IMR-90 (cell line): ENCODE measurements around the gene NR5A2. TPM values are rescaled to one million over a fixed set of nuclear protein-coding genes. Genes with fewer than 3 reads are reported as not detected.

Experiments used
- ATAC-seq: fragments of 200-7000 bp; cut with Tn5 transposase; 2 replicates; pipeline ENCODE4 v1.9.1; 2020; ENCODE audit warnings: low read depth, mild to moderate bottlenecking, moderate library complexity
- BruUV-seq: library from RNA; stranded (reverse); fragments of 400-500 nt; replicated peaks from 2 replicates; lab custom pipeline; 2021; lab: Mats Ljungman, UMichigan
- CTCF ChIA-PET: fragments of 300-600 bp; formaldehyde crosslinking; extraction: SDS; loops from one replicate; lab custom pipeline; 2021; ENCODE audit warnings: antibody characterized with exemption; lab: Yijun Ruan, JAX
- POLR2A ChIA-PET: fragments of 300-600 bp; sonication (Branson Sonifier 250); formaldehyde crosslinking; loops from one replicate; lab custom pipeline; 2022; ENCODE audit warnings: antibody characterized with exemption; ENCODE audit not compliant: unreplicated experiment; lab: Charles Lee
- DNase-seq: peaks from one replicate; pipeline ENCODE4 v3.0.0; 2013
- H2AFZ ChIP-seq: replicated peaks from 2 replicates; pipeline ENCODE3; 2013; ENCODE audit warnings: low read length, mild to moderate bottlenecking; ENCODE audit not compliant: poor library complexity
- H2AK5ac ChIP-seq: 2 replicates; pipeline ENCODE4 v1.6.1; 2013; ENCODE audit warnings: low read depth, low read length, inconsistent platforms
- H2AK9ac ChIP-seq: replicated peaks from 2 replicates; pipeline ENCODE3; 2013; ENCODE audit warnings: mild to moderate bottlenecking, low read depth, low read length, moderate library complexity; ENCODE audit not compliant: poor library complexity
- H2BK120ac ChIP-seq: 2 replicates; pipeline ENCODE4 v1.6.1; 2013; ENCODE audit warnings: low read depth, low read length, inconsistent platforms
- H2BK15ac ChIP-seq: 3 replicates; pipeline ENCODE4 v1.6.1; 2013; ENCODE audit warnings: low read depth, low read length, inconsistent platforms
- H2BK20ac ChIP-seq: 2 replicates; pipeline ENCODE4 v1.6.1; 2013; ENCODE audit warnings: low read depth, mild to moderate bottlenecking, inconsistent platforms, low read length, moderate library complexity
- H2BK5ac ChIP-seq: 2 replicates; pipeline ENCODE4 v1.6.1; 2013; ENCODE audit warnings: mild to moderate bottlenecking, low read depth, low read length, inconsistent platforms; ENCODE audit not compliant: poor library complexity, severe bottlenecking
- H3K14ac ChIP-seq: replicated peaks from 2 replicates; pipeline ENCODE4 v1.6.1; 2013; ENCODE audit warnings: low read depth, low read length, inconsistent platforms
- H3K18ac ChIP-seq: 2 replicates; pipeline ENCODE4 v1.6.1; 2013; ENCODE audit warnings: low read depth, low read length, control low read depth
- H3K23ac ChIP-seq: 2 replicates; pipeline ENCODE4 v1.6.1; 2013; ENCODE audit warnings: low read depth, low read length, inconsistent platforms
- H3K27ac ChIP-seq: 2 replicates; pipeline ENCODE4 v1.5.1; 2013; ENCODE audit warnings: mild to moderate bottlenecking, control low read depth, low read length; ENCODE audit not compliant: insufficient read depth
- H3K27me3 ChIP-seq: 2 replicates; pipeline ENCODE4 v1.6.1; 2013; ENCODE audit warnings: low read length; ENCODE audit not compliant: control insufficient read depth, insufficient read depth
- H3K36me3 ChIP-seq: 2 replicates; pipeline ENCODE4 v1.6.1; 2013; ENCODE audit warnings: low read length, mixed read lengths; ENCODE audit not compliant: control insufficient read depth, insufficient read depth
- H3K4ac ChIP-seq: 2 replicates; pipeline ENCODE4 v1.6.1; 2013; ENCODE audit warnings: low read depth, low read length, inconsistent platforms
- H3K4me1 ChIP-seq: 2 replicates; pipeline ENCODE4 v1.6.1; 2013; ENCODE audit warnings: low read length, mixed read lengths; ENCODE audit not compliant: control insufficient read depth, insufficient read depth
- H3K4me2 ChIP-seq: 2 replicates; pipeline ENCODE4 v1.6.1; 2013; ENCODE audit warnings: low read depth, mild to moderate bottlenecking, control low read depth, low read length, moderate library complexity
- H3K4me3 ChIP-seq: 2 replicates; pipeline ENCODE4 v1.5.1; 2013; ENCODE audit warnings: low read depth, mild to moderate bottlenecking, control low read depth, low read length, moderate library complexity; ENCODE audit not compliant: insufficient read depth
- H3K56ac ChIP-seq: 2 replicates; pipeline ENCODE4 v1.6.1; 2013; ENCODE audit warnings: low read length, inconsistent platforms; ENCODE audit not compliant: insufficient read depth; ENCODE audit errors: extremely low read depth
- H3K79me1 ChIP-seq, 2 experiments: 2 replicates each; pipeline ENCODE4 v1.6.1; 2013; ENCODE audit warnings: low read length in 2 of 2, inconsistent platforms in 1 of 2, low read depth in 1 of 2
- H3K9ac ChIP-seq: 2 replicates; pipeline ENCODE4 v1.6.1; 2013; ENCODE audit warnings: low read depth, low read length, control low read depth
- H3K9me1 ChIP-seq: 2 replicates; pipeline ENCODE4 v1.6.1; 2013; ENCODE audit warnings: low read length, inconsistent platforms; ENCODE audit not compliant: insufficient read depth
- H3K9me3 ChIP-seq: 2 replicates; pipeline ENCODE4 v1.6.1; 2013; ENCODE audit warnings: low read length; ENCODE audit not compliant: control insufficient read depth, insufficient read depth
- H4K20me1 ChIP-seq: 2 replicates; pipeline ENCODE4 v1.6.1; 2013; ENCODE audit warnings: low read length, inconsistent platforms; ENCODE audit not compliant: insufficient read depth
- H4K5ac ChIP-seq: 2 replicates; pipeline ENCODE4 v1.6.1; 2013; ENCODE audit warnings: mild to moderate bottlenecking, low read depth, low read length, control low read depth
- H4K8ac ChIP-seq, 2 experiments: 2 replicates each; pipeline ENCODE4 v1.6.1; 2013; ENCODE audit warnings: low read depth in 2 of 2, low read length in 2 of 2, control low read depth in 1 of 2, inconsistent platforms in 1 of 2
- H4K91ac ChIP-seq: 2 replicates; pipeline ENCODE4 v1.6.1; 2013; ENCODE audit warnings: low read depth, low read length, inconsistent platforms; ENCODE audit not compliant: insufficient read depth
- BHLHE40 ChIP-seq: fragments of 150-350 bp; IDR thresholded peaks from 2 replicates; pipeline ENCODE4 v1.6.1; 2016; ENCODE audit warnings: mild to moderate bottlenecking, low read depth, low read length
- CEBPB ChIP-seq: IDR thresholded peaks from 2 replicates; pipeline ENCODE4 v1.6.1; 2012; ENCODE audit warnings: low read depth, low read length, improper control_type of control experiment
- CHD1 ChIP-seq: IDR thresholded peaks from 2 replicates; pipeline ENCODE4 v1.6.1; 2012; ENCODE audit warnings: low read depth, low read length, improper control_type of control experiment
- FOS ChIP-seq: fragments of 150-350 bp; IDR thresholded peaks from 2 replicates; pipeline ENCODE4 v1.6.1; 2016; ENCODE audit warnings: low read depth, low read length
- MAFK ChIP-seq: IDR thresholded peaks from 2 replicates; pipeline ENCODE4 v1.6.1; 2012; ENCODE audit warnings: low read depth, low read length, improper control_type of control experiment
- MAZ ChIP-seq: IDR thresholded peaks from 2 replicates; pipeline ENCODE4 v1.6.1; 2012; ENCODE audit warnings: low read depth, mild to moderate bottlenecking, low read length, improper control_type of control experiment, moderate library complexity, borderline replicate concordance
- MXI1 ChIP-seq: IDR thresholded peaks from 2 replicates; pipeline ENCODE4 v1.6.1; 2012; ENCODE audit warnings: low read depth, mild to moderate bottlenecking, low read length, moderate library complexity, borderline replicate concordance
- NFE2L2 ChIP-seq: fragments of 150-350 bp; IDR thresholded peaks from 2 replicates; pipeline ENCODE4 v1.6.1; 2016; ENCODE audit warnings: low read depth, mild to moderate bottlenecking, low read length
- POLR2A ChIP-seq: IDR thresholded peaks from 2 replicates; pipeline ENCODE4 v1.6.1; 2012; ENCODE audit warnings: mild to moderate bottlenecking, low read depth, low read length
- RAD21 ChIP-seq: IDR thresholded peaks from 2 replicates; pipeline ENCODE4 v1.6.1; 2012; ENCODE audit warnings: low read length, improper control_type of control experiment
- RCOR1 ChIP-seq: IDR thresholded peaks from 2 replicates; pipeline ENCODE4 v1.6.1; 2012; ENCODE audit warnings: mild to moderate bottlenecking, low read length, improper control_type of control experiment; ENCODE audit not compliant: insufficient replicate concordance
- RFX5 ChIP-seq: IDR thresholded peaks from 2 replicates; pipeline ENCODE4 v1.8.0; 2012; ENCODE audit warnings: low read depth, mild to moderate bottlenecking, low read length, moderate library complexity
- SMC3 ChIP-seq: fragments of 150-350 bp; IDR thresholded peaks from 2 replicates; pipeline ENCODE4 v1.6.1; 2016; ENCODE audit warnings: low read depth, mild to moderate bottlenecking, antibody characterized with exemption, low read length, moderate library complexity
- WGBS, 2 experiments: methylation state at CpG; one replicate each; pipeline versions ENCODE4 v1.1.5 to v1.1.7; 2013; ENCODE audit warnings: missing lambda C conversion rate in 2 of 2; ENCODE audit not compliant: insufficient read length in 1 of 2; ENCODE audit errors: extremely low coverage in 2 of 2; 5-methylcytosine and 5-hydroxymethylcytosine counted together
- dilution Hi-C: fragments of 300-500 bp; cut with HindIII; formaldehyde crosslinking; loops from one replicate; pipeline ENCODE4 v1.14.3; 2018; ENCODE audit warnings: low sequenced_read_pairs; ENCODE audit not compliant: unreplicated experiment
- in situ Hi-C: fragments of 300-500 bp; cut with MboI; formaldehyde crosslinking; loops from 3 replicates; pipeline ENCODE4 v1.14.3; 2019; ENCODE audit warnings: low sequenced_read_pairs, inconsistent platforms, mixed read lengths
- intact Hi-C: fragments of 100-400 bp; cut with micrococcal nuclease; formaldehyde crosslinking; loops from 2 replicates; pipeline ENCODE4 v1.10.0; 2022
- polyA plus RNA-seq, 3 experiments: library from polyadenylated mRNA; depleted of rRNA; stranded (reverse); fragments of >200 nt; gene quantifications; 2 replicates each; pipeline ENCODE4 v1.2.3, GENCODE V29; 2012; ENCODE audit warnings: low replicate concordance in 1 of 3
- total RNA-seq: library from RNA; depleted of rRNA; stranded (reverse); fragments of >200 nt; gene quantifications from 2 replicates; pipeline ENCODE4 v1.2.3, GENCODE V29; 2012
- TF ChIP-seq, protein P1 (sequence below): fragments of 150-350 bp; IDR thresholded peaks from 2 replicates; pipeline ENCODE4 v1.6.1; 2017; ENCODE audit warnings: mild to moderate bottlenecking, antibody characterized with exemption, low read length, low read depth
- TF ChIP-seq, protein P2 (sequence below): fragments of 150-350 bp; IDR thresholded peaks from 2 replicates; pipeline ENCODE4 v1.6.1; 2016; ENCODE audit warnings: low read depth, mild to moderate bottlenecking, low read length, moderate library complexity, borderline replicate concordance
- TF ChIP-seq, protein P3 (sequence below): conservative IDR thresholded peaks from 2 replicates; pipeline ENCODE4 v1.5.1; 2012; ENCODE audit warnings: mild to moderate bottlenecking, low read depth, low read length, improper control_type of control experiment

Gene NR5A2
- total and polyA plus RNA-seq, 2 of the 4 experiments (the other 2 are of a cell fraction): 0.03 to 0.18 TPM

DNA sequence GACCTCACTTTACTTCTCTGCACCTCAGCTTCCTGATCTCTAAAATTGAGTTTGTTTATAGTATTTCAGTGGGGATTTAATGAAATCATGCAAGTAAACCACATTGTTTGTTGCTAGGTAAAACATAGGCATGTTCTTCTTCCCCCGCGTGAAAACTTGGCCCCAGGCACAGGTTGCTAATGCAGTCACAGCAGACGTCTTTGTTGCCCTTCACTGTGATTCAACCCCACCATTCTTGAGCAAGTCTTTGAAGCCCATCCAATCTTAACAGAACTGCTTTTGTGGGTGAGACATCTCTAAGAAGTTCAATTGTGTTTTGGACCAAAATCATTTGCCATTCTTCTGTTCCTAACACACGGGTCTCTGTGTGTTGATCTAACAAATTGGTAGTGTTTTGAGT, 196.8 kb downstream of the NR5A2 start:
- no TSS peak for BruUV-seq
- peaks cover 4% of the 10 kb centered on the region; the same call in 1 of the 2 replicates for H3K4me1 ChIP-seq
- in situ Hi-C loops (no loop called here), intact Hi-C loops (no loop called here), dilution Hi-C loops (no loop called here)
- TF ChIP-seq NFE2L2 (no peak), BHLHE40 (peak; percentile 38; the same call in 1 of the 2 replicates), SMC3 (no peak), RCOR1 (peak; percentile 39), MXI1 (no peak), RAD21 (no peak), FOS (no peak), MAFK (no peak), POLR2A (no peak), CHD1 (no peak), RFX5 (peak; percentile 71; the same call in 1 of the 2 replicates), CEBPB (peak; percentile 72; the same call in 1 of the 2 replicates), MAZ (no peak)
- TF ChIP-seq, protein P1, sequence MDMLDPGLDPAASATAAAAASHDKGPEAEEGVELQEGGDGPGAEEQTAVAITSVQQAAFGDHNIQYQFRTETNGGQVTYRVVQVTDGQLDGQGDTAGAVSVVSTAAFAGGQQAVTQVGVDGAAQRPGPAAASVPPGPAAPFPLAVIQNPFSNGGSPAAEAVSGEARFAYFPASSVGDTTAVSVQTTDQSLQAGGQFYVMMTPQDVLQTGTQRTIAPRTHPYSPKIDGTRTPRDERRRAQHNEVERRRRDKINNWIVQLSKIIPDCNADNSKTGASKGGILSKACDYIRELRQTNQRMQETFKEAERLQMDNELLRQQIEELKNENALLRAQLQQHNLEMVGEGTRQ: no peak
- TF ChIP-seq, protein P2, sequence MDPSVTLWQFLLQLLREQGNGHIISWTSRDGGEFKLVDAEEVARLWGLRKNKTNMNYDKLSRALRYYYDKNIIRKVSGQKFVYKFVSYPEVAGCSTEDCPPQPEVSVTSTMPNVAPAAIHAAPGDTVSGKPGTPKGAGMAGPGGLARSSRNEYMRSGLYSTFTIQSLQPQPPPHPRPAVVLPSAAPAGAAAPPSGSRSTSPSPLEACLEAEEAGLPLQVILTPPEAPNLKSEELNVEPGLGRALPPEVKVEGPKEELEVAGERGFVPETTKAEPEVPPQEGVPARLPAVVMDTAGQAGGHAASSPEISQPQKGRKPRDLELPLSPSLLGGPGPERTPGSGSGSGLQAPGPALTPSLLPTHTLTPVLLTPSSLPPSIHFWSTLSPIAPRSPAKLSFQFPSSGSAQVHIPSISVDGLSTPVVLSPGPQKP: no peak
- TF ChIP-seq, protein P3, sequence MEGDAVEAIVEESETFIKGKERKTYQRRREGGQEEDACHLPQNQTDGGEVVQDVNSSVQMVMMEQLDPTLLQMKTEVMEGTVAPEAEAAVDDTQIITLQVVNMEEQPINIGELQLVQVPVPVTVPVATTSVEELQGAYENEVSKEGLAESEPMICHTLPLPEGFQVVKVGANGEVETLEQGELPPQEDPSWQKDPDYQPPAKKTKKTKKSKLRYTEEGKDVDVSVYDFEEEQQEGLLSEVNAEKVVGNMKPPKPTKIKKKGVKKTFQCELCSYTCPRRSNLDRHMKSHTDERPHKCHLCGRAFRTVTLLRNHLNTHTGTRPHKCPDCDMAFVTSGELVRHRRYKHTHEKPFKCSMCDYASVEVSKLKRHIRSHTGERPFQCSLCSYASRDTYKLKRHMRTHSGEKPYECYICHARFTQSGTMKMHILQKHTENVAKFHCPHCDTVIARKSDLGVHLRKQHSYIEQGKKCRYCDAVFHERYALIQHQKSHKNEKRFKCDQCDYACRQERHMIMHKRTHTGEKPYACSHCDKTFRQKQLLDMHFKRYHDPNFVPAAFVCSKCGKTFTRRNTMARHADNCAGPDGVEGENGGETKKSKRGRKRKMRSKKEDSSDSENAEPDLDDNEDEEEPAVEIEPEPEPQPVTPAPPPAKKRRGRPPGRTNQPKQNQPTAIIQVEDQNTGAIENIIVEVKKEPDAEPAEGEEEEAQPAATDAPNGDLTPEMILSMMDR: no peak
- H4K5ac ChIP-seq: no peak overlapping the region
- no peak overlapping the region for H2BK120ac ChIP-seq
- no peak overlapping the region for H3K27ac ChIP-seq
- H2BK20ac ChIP-seq: no peak overlapping the region
- H3K27me3 ChIP-seq: no peaks in the 10 kb centered on the region
- no peak overlapping the region for H3K4ac ChIP-seq
- H4K8ac ChIP-seq: no peak overlapping the region
- no peaks in the 10 kb centered on the region for H4K20me1 ChIP-seq
- POLR2A ChIA-PET: interaction anchor here (0.6 kb wide), 1 partner anchor 126 kb away, joined by 3 read pairs; no protein-coding TSS in a partner anchor
- no peak overlapping the region for H3K23ac ChIP-seq
- no peak overlapping the region for H3K9ac ChIP-seq
- H3K18ac ChIP-seq: no peak overlapping the region
- no peak overlapping the region for H3K4me2 ChIP-seq
- no peak overlapping the region for H2BK15ac ChIP-seq
- no peak overlapping the region for H2AK9ac ChIP-seq
- H3K9me3 ChIP-seq: no peaks in the 10 kb centered on the region
- no peaks in the 10 kb centered on the region for H3K9me1 ChIP-seq
- no peaks in the 10 kb centered on the region for H3K79me1 ChIP-seq
- no peak overlapping the region for H2AFZ ChIP-seq
- no peak overlapping the region for H2BK5ac ChIP-seq
- H3K4me3 ChIP-seq: no peak overlapping the region
- H2AK5ac ChIP-seq: no peak overlapping the region
- no peak overlapping the region for H3K14ac ChIP-seq
- H4K91ac ChIP-seq: no peak overlapping the region
- ATAC-seq (no peak), DNase-seq (peak; percentile 78)
- WGBS, 2 experiments: no CpG with 5 or more reads among the region's 4 CpGs
- CTCF ChIA-PET: interaction anchor here (0.5 kb wide), 1 partner anchor 505 kb away, joined by 4 read pairs; no protein-coding TSS in a partner anchor
- no peak overlapping the region for H3K56ac ChIP-seq
- no peaks in the 10 kb centered on the region for H3K36me3 ChIP-seq
